ENCODE data around the gene AKT1S1.

DNA sequence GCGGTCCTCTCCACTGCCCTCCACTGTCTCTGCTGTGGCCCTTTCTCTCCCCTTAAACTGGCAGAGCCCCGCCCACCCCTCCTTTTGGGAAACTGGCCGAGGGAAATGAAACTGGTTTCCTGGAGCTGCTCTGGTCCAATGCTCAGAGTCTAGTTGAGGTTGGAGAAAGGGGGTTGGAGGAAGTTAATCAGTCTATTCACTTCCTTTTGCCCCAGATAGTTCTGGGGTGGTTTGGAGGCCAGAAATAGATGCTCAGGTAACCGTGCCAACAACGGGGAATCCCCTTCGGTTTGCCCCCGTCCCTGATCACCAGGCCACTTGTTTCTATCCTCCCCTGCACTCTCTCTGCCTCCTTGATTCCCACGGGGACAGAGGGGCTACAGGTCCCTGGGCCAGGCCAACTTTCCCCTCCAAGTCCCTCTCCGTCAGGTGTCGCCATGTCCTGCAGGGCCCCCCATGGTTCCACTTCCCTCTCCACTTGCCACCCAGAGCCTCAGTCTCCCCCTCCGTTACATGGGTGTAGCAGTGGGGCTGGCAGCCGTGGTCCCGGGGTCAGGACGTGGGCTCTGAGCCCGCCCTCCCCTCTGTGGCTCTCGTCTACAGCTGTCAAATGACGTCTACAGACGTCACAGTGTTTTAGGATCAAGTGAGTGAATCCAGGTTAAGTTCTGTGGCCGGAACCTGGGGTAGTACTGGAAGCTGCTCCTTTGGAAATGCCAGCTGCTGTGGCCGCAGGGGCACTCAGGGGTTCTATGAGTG lies 19.9 kb upstream of the AKT1S1 start, which contains the start of gene IL4I1:
- TF ChIP-seq, protein P1, sequence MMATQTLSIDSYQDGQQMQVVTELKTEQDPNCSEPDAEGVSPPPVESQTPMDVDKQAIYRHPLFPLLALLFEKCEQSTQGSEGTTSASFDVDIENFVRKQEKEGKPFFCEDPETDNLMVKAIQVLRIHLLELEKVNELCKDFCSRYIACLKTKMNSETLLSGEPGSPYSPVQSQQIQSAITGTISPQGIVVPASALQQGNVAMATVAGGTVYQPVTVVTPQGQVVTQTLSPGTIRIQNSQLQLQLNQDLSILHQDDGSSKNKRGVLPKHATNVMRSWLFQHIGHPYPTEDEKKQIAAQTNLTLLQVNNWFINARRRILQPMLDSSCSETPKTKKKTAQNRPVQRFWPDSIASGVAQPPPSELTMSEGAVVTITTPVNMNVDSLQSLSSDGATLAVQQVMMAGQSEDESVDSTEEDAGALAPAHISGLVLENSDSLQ (IDR thresholded peaks at IDR 0.05) = no peak
- TF ChIP-seq FOXA1 (IDR thresholded peaks at IDR 0.05) = no peak

All from HEK293T (cell line).